K562 (cell line): ENCODE measurements around the gene TKTL1. TPM values are rescaled to one million over a fixed set of nuclear protein-coding genes. Genes with fewer than 3 reads are reported as not detected.
A peak's percentile ranks its signal among the peaks of the same experiment; 100 is the strongest.

ENCODE experiments used
- ATAC-seq: fragments of 200-7000 bp; cut with Tn5 transposase; 3 replicates; pipeline ENCODE4 v1.9.1; 2020; ENCODE audit warnings: moderate library complexity
- Bru-seq: library from RNA; stranded (reverse); fragments of 400-500 nt; gene quantifications from one replicate; lab custom pipeline; 2021; lab: Mats Ljungman, UMichigan
- BruChase-seq, 2 experiments: library from RNA; stranded (reverse); fragments of 400-500 nt; gene quantifications; one replicate each; lab custom pipeline; 2021; lab: Mats Ljungman, UMichigan
- BruUV-seq: library from RNA; stranded (reverse); fragments of 400-500 nt; replicated peaks from 2 replicates; lab custom pipeline; 2021; lab: Mats Ljungman, UMichigan
- CTCF ChIA-PET: fragments of 300-600 bp; formaldehyde crosslinking; extraction: SDS; loops from one replicate; lab custom pipeline; 2021; ENCODE audit warnings: low intra/inter-chr PET ratio; lab: Yijun Ruan, JAX
- POLR2A ChIA-PET: fragments of 300-600, 350-650 bp; sonication (Branson Sonifier 250); formaldehyde crosslinking; extraction: SDS; loops from one replicate; lab custom pipeline; 2021; ENCODE audit warnings: antibody characterized with exemption, inconsistent platforms; lab: Yijun Ruan, JAX
- DNase-seq, 4 experiments: peaks; one replicate each; pipeline versions ENCODE4 v3.0.0 to v3.0.0-alpha.2; 2011 to 2018; ENCODE audit warnings: low spot score in 3 of 4, mixed read lengths in 3 of 4; ENCODE audit errors: extremely low read depth in 1 of 4
- FAIRE-seq: peaks from 2 replicates; lab custom pipeline; 2011; peaks lifted over from hg19 to GRCh38; lab: Jason Lieb, UNC
- H2AFZ ChIP-seq: 2 replicates; pipeline ENCODE4 v1.6.0; 2011; ENCODE audit warnings: low read depth, low read length, control low read depth, inconsistent platforms
- H3K27ac ChIP-seq: fragments of 200-600 bp; 3 replicates; pipeline ENCODE4 v1.8.0; 2011; ENCODE audit warnings: low read depth, mild to moderate bottlenecking, control low read depth, inconsistent platforms, low read length, moderate library complexity, mixed read lengths; ENCODE audit errors: extremely low read depth
- H3K27me3 ChIP-seq, 2 experiments: fragments of 300-600 bp in 1 of 2; 2 replicates in 1 of 2; 3 replicates in 1 of 2; pipeline versions ENCODE4 v1.6.0 to v1.8.0; 2011; ENCODE audit warnings: inconsistent platforms in 2 of 2, low read length in 2 of 2, mild to moderate bottlenecking in 1 of 2, mixed read lengths in 1 of 2, moderate library complexity in 1 of 2; ENCODE audit not compliant: control insufficient read depth in 2 of 2, insufficient read depth in 2 of 2
- H3K36me3 ChIP-seq: fragments of 300-600 bp; 3 replicates; pipeline ENCODE4 v1.8.0; 2011; ENCODE audit warnings: mild to moderate bottlenecking, low read length, inconsistent platforms; ENCODE audit not compliant: control insufficient read depth, insufficient read depth
- H3K4me1 ChIP-seq, 2 experiments: fragments of 200-600 bp in 1 of 2; replicated peaks in 1 of 2; 2 replicates in 1 of 2; 3 replicates in 1 of 2; pipeline versions ENCODE4 v1.5.1 to v1.8.0; 2011; ENCODE audit warnings: inconsistent platforms in 2 of 2, low read length in 2 of 2, mild to moderate bottlenecking in 1 of 2, mixed read lengths in 1 of 2, moderate library complexity in 1 of 2; ENCODE audit not compliant: control insufficient read depth in 2 of 2, insufficient read depth in 2 of 2
- H3K4me2 ChIP-seq: 2 replicates; pipeline ENCODE4 v1.6.1; 2011; ENCODE audit warnings: low read length, control low read depth, inconsistent platforms, mixed read lengths; ENCODE audit not compliant: insufficient read depth
- H3K4me3 ChIP-seq: fragments of 200-600 bp; sonication (generic), shearing (Covaris generic); 2 replicates; pipeline ENCODE4 v1.5.1; 2016; ENCODE audit warnings: control low read depth, inconsistent platforms
- H3K79me2 ChIP-seq: fragments of 200-600 bp; 3 replicates; pipeline ENCODE4 v1.8.0; 2011; ENCODE audit warnings: low read length, inconsistent platforms; ENCODE audit not compliant: control insufficient read depth, insufficient read depth
- H3K9ac ChIP-seq, 2 experiments: 2 replicates each; pipeline versions ENCODE4 v1.6.0 to v1.6.1; 2011; ENCODE audit warnings: low read depth in 2 of 2, low read length in 2 of 2, control low read depth in 1 of 2, inconsistent platforms in 1 of 2, mild to moderate bottlenecking in 1 of 2, mixed read lengths in 1 of 2; ENCODE audit not compliant: insufficient read depth in 1 of 2
- H3K9me1 ChIP-seq: one replicate; pipeline ENCODE4 v1.6.0; 2011; ENCODE audit warnings: inconsistent platforms, mild to moderate bottlenecking, low read length, moderate library complexity; ENCODE audit not compliant: control insufficient read depth, insufficient read depth
- H3K9me3 ChIP-seq: replicated peaks from 2 replicates; pipeline ENCODE4 v1.5.1; 2011; ENCODE audit warnings: low read depth, low read length, inconsistent platforms; ENCODE audit not compliant: control insufficient read depth, insufficient read depth
- H4K20me1 ChIP-seq: replicated peaks from 2 replicates; pipeline ENCODE4 v1.6.1; 2011; ENCODE audit warnings: low read length, inconsistent platforms, mixed read lengths; ENCODE audit not compliant: control insufficient read depth, insufficient read depth
- E2F6 ChIP-seq, 2 experiments: IDR thresholded peaks; 2 replicates each; pipeline ENCODE4 v1.6.1; 2011; ENCODE audit warnings: borderline replicate concordance in 1 of 2, control low read depth in 1 of 2, low read depth in 1 of 2, low read length in 1 of 2, mild to moderate bottlenecking in 1 of 2, mixed read lengths in 1 of 2, moderate library complexity in 1 of 2; ENCODE audit not compliant: insufficient read depth in 1 of 2, insufficient read length in 1 of 2, poor library complexity in 1 of 2, severe bottlenecking in 1 of 2; ENCODE audit errors: extremely low read depth in 1 of 2
- FOXJ2 ChIP-seq: fragments of 200-800 bp; sonication (Bioruptor generic); IDR thresholded peaks from 2 replicates; pipeline ENCODE4 v1.6.1; 2016; ENCODE audit warnings: missing genetic modification characterization, missing compliant biosample characterization
- MBD1 ChIP-seq: fragments of 250-450 bp; sonication (Bioruptor Pico); IDR thresholded peaks from 2 replicates; pipeline ENCODE4 v1.8.0; 2022; ENCODE audit warnings: inconsistent platforms
- YY1 ChIP-seq, 3 experiments: IDR thresholded peaks; 2 replicates each; pipeline ENCODE4 v1.6.1; 2011; ENCODE audit warnings: low read length in 2 of 3, mild to moderate bottlenecking in 2 of 3, moderate library complexity in 2 of 3, borderline replicate concordance in 1 of 3, control low read depth in 1 of 3, low read depth in 1 of 3; ENCODE audit not compliant: insufficient read depth in 3 of 3, insufficient replicate concordance in 2 of 3, control insufficient read depth in 1 of 3, insufficient read length in 1 of 3; ENCODE audit errors: extremely low read depth in 1 of 3
- ZFP36 ChIP-seq: fragments of 150-350 bp; IDR thresholded peaks from 2 replicates; pipeline ENCODE4 v1.6.1; 2018; ENCODE audit warnings: low read length, low read depth; ENCODE audit not compliant: partially characterized antibody
- WGBS: fragments of 100-300 bp; shearing (Covaris generic); methylation state at CpG from one replicate; pipeline ENCODE4 v1.1.6; 2016; ENCODE audit warnings: low coverage, mixed read lengths; ENCODE audit not compliant: insufficient coverage; ENCODE audit errors: missing lambda C conversion rate; 5-methylcytosine and 5-hydroxymethylcytosine counted together
- in situ Hi-C: fragments of 300-500 bp; cut with MboI; formaldehyde crosslinking; loops from 4 replicates; pipeline ENCODE4 v1.15.0; 2018; ENCODE audit warnings: inconsistent platforms, mixed read lengths
- intact Hi-C: fragments of 100-400 bp; cut with micrococcal nuclease; formaldehyde crosslinking; loops from 2 replicates; pipeline ENCODE4 v1.14.2; 2022
- long read RNA-seq, 3 experiments: library from polyadenylated mRNA in 2 of 3; library from RNA in 1 of 3; unstranded in 2 of 3; stranded (forward) in 1 of 3; transcript quantifications; one replicate each; pipeline ENCODE4 v2.0.0, GENCODE V29; 2019 to 2022
- polyA minus RNA-seq, 3 experiments: library from RNA; depleted of rRNA, polyadenylated mRNA; stranded (reverse); fragments of >200 nt; gene quantifications; 2 replicates each; pipeline ENCODE4 v1.2.3, GENCODE V29; 2011
- polyA plus RNA-seq, 8 experiments: library from polyadenylated mRNA; depleted of rRNA in 4 of 8; stranded (reverse) in 5 of 8; unstranded in 3 of 8; fragments of >200 nt; fragmentation: Nextera tagmentation in 2 of 8; fragmentation: Illumina TruSeq in 1 of 8; extraction: Ambion mirVana in 2 of 8; extraction: Trizol in 1 of 8; gene quantifications; 2 replicates each; pipeline versions ENCODE4 v1.2.1 to v1.2.3, GENCODE V29; 2011 to 2014; ENCODE audit warnings: inconsistent platforms in 1 of 8, missing spikeins in 1 of 8
- total RNA-seq, 7 experiments: library from RNA; depleted of rRNA in 6 of 7; stranded (reverse); fragments of >200 nt in 6 of 7; fragmentation: Illumina TruSeq in 2 of 7; extraction: Trizol in 2 of 7; gene quantifications; 2 replicates each; pipeline versions ENCODE4 v1.2.1 to v1.2.3, GENCODE V29; 2011 to 2021; ENCODE audit warnings: low replicate concordance in 1 of 7

The TKTL1 gene
- total RNA-seq (2011; cell fraction: chromatin; rRNA removed; ENCODE audit: low replicate concordance), result not detected in 2 replicates
- not detected in 2 replicates for total RNA-seq (2011; cell fraction: nucleolus; rRNA removed)
- 0.66 TPM in 1 of 2 replicates, not detected in the other for total RNA-seq (2011; cell fraction: nucleoplasm; rRNA removed)
- total RNA-seq (2014; rRNA removed) (0.54 and 0.61 TPM in 2 replicates), total RNA-seq (2014; rRNA removed; fragmentation: Illumina TruSeq; extraction: Trizol) (0.29 and 0.44 TPM in 2 replicates), total RNA-seq (2015; rRNA removed; fragmentation: Illumina TruSeq; extraction: Trizol) (0.19 and 0.29 TPM in 2 replicates), total RNA-seq (2021) (0.35 and 0.51 TPM in 2 replicates), polyA plus RNA-seq (2011; rRNA removed) (0.18 and 0.64 TPM in 2 replicates), polyA plus RNA-seq (2014; fragmentation: Illumina TruSeq; extraction: Trizol) (0.51 and 0.71 TPM in 2 replicates), polyA plus RNA-seq (2014; fragmentation: Nextera tagmentation; extraction: Ambion mirVana) (under 1 TPM; 0.18 to 0.71 TPM), polyA plus RNA-seq (2014; rRNA removed) (0.38 and 0.62 TPM in 2 replicates), polyA minus RNA-seq (2011; rRNA and poly(A)+ RNA removed) (0.14 and 0.45 TPM in 2 replicates), Bru-seq, nascent RNA (percentile 15 among the genes with signal in this experiment), BruChase-seq, experiment 1, labeled RNA remaining after a 2-hour chase (percentile 25 among the genes with signal in this experiment), BruChase-seq, experiment 2, labeled RNA remaining after a 6-hour chase (percentile 27 among the genes with signal in this experiment)
- polyA plus RNA-seq (2011; cell fraction: cytosol; rRNA removed), result 0.37 and 0.66 TPM in 2 replicates
- polyA plus RNA-seq (2011; cell fraction: nucleus; rRNA removed), result 0.10 and 0.21 TPM in 2 replicates
- polyA plus RNA-seq (2012), result 0.52 and 2.2 TPM in 2 replicates
- polyA minus RNA-seq (2011; cell fraction: cytosol; rRNA and poly(A)+ RNA removed), result not detected in 2 replicates
- 0.67 TPM in 1 of 2 replicates, not detected in the other for polyA minus RNA-seq (2011; cell fraction: nucleus; rRNA and poly(A)+ RNA removed)
- long read RNA-seq, experiment 1, partial matches to known transcripts, result 0 of 1 reads
- long read RNA-seq, experiment 1, other reads (novel, unspliced or antisense), result 0 of 1 reads
- long read RNA-seq, experiment 2, partial matches to known transcripts, result 0 of 1 reads
- long read RNA-seq, experiment 2, other reads (novel, unspliced or antisense), result 1 of 1 reads
- long read RNA-seq, experiment 3, result 0 reads

DNA sequence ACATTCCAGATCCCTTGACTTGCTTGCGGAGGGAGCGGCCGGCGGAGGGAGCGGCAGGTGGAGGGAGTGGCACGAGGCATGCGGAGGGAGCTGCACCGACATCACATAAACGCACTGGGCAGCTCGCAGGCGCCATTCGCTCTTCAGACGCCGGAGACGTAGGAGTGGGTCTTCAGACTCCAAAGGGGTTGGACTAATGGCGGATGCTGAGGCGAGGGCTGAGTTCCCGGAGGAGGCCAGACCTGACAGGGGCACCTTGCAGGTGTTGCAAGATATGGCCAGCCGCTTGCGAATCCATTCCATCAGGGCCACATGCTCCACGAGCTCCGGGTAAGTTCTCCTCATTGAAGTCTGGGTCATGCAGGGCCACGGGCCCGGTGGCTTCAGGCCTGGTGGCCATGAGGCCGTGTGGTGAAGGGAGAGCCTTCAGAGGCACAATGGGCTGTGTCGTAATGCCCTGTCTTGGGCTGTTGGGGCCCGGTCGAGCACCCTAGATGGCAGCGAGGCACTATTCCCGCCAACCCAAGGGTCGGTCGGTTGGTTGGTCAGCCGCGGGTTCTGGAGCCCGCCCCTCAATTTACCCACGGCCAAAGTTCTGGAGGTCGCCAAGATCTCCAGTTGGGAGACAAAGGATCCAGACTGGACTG lies at the start of gene TKTL1:
Gene TKTL1 (plus strand): TSS at position 132 of the 647 bp plus-strand sequence. CDS start 65 bp downstream, at position 197.
- in situ Hi-C loops, result no loop called here
- WGBS, result 83% methylated on average over 27 of the region's 37 CpGs

More for the DNA sequence above, at the start of gene TKTL1:
- Histone ChIP-seq H3K9me1 (no peaks in the 10 kb centered on the region), H3K4me2 (no peak within 1 kb of the TSS), H3K4me1 (peaks cover 0 to 9% of the 10 kb centered on the region in 2 experiments; a peak in 1 of 5 replicates), H3K4me3 (no peak within 1 kb of the TSS), H3K36me3 (no peaks in the 10 kb centered on the region), H3K27me3 (no peaks in the 10 kb centered on the region), H3K9me3 (no peaks in the 10 kb centered on the region), H3K27ac (no peak within 1 kb of the TSS), H2AFZ (no peak within 1 kb of the TSS), H3K79me2 (no peaks in the 10 kb centered on the region), H4K20me1 (no peaks in the 10 kb centered on the region), H3K9ac (no peak within 1 kb of the TSS)
- CTCF ChIA-PET, result no interaction called here
- POLR2A ChIA-PET, result interaction anchor here (1.0 kb wide), 1 partner anchor 269 kb away, joined by 4 read pairs; no protein-coding TSS in a partner anchor
- DNase-seq (no peak), ATAC-seq (no peak), FAIRE-seq (no peak)
- TF ChIP-seq YY1 (IDR thresholded peaks at IDR 0.05; ENCODE audit: borderline replicate concordance in 1 of 3, control insufficient read depth in 1 of 3, extremely low read depth in 1 of 3, insufficient read depth in 3 of 3, insufficient read length in 1 of 3, insufficient replicate concordance in 2 of 3, low read depth in 1 of 3, low read length in 2 of 3) (peak in 1 of 3 experiments; percentile 24), E2F6 (IDR thresholded peaks at IDR 0.05; ENCODE audit: borderline replicate concordance in 1 of 2, extremely low read depth in 1 of 2, insufficient read depth in 1 of 2, insufficient read length in 1 of 2, low read depth in 1 of 2, low read length in 1 of 2, poor library complexity in 1 of 2, severe bottlenecking in 1 of 2) (no peak), MBD1 (no peak), FOXJ2 (tag) (no peak), ZFP36 (peak; percentile 72)
- no TSS peak for BruUV-seq
- intact Hi-C loops, result no loop called here
